GM21825 (cell line): Measurements from ENCODE around the gene PKIB.
A peak's percentile ranks its signal among the peaks of the same experiment; 100 is the strongest.
"Not testable (repeated sequence)": the region's sequence is repeated elsewhere in the genome, so short reads cannot be mapped to it uniquely, and the experiment has no call there.

Experiments
- ATAC-seq: cut with Tn5 transposase; IDR thresholded peaks from one replicate; pipeline ENCODE4 v1.9.1; 2021; ENCODE audit warnings: mild to moderate bottlenecking, moderate library complexity; ENCODE audit not compliant: unreplicated experiment

PKIB gene

DNA sequence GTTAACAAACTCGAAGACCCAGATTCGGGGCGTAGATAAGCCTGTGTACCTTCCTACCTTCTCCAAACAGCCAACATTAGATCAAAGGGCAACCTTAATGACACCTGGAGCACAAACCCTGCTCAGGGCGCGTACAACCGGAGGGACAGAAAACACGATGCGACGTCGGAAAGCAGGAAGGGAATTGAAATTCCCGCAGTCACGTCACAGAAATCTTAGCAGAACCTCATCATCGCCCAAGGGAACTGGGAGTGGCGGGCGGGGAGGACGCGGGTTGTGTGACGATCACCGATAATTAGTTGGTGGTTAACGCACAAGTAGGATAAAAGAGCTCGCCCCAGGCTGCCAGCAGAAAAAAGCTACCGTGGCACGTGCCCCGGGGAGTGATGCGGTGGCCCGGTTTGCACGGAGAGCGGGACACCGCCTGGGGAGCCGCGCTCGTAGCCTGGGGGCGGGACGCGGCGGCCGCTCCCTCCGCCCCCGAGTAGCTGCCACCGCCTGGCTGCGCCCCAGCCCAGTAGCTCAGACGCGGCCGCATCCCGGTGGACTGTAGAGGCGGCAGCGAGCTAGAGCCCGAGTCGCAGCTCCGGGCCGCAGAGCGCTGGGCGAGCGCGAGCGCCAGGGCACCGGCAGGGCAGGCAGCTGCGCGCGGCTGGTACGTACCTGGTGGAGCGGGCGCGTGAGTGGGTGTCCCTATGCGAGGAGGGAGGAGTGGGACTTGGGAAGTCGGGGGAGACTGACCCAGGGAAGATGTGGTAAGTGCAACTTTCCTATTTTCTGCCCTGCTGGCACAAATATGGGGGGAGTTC lies at the start of gene PKIB:
Gene PKIB (plus strand): TSS at position 525 of the 809 bp plus-strand sequence. CDS start 107,390 bp downstream, outside the sequence.
- peak; percentile 98 for ATAC-seq

GRCh38 chr6:122563364-122564052 lies 46.7 kb upstream of the PKIB start:
- no peak for ATAC-seq

DNA sequence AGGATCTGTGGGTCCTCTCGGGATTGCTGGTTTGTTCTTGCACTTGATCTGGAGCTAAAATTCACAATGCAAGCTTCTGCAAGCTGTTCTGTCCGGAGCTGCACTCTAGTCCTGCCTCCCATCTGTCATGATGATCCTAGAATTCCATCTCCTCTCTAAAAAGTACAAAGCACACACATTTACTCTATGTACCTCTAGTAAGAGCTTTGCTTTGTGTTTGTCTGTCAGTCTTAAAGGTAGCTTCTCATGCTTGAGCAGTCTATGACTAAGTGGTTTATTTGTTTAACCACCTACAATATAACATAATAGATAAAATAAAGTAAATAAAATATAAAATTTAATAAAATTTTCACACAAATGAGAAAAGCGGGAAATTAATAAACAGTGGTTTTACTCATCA lies 46.0 kb upstream of the PKIB start:
- ATAC-seq: no peak

GRCh38 chr6:122565708-122566107 lies 44.5 kb upstream of the PKIB start:
- no peak for ATAC-seq

DNA sequence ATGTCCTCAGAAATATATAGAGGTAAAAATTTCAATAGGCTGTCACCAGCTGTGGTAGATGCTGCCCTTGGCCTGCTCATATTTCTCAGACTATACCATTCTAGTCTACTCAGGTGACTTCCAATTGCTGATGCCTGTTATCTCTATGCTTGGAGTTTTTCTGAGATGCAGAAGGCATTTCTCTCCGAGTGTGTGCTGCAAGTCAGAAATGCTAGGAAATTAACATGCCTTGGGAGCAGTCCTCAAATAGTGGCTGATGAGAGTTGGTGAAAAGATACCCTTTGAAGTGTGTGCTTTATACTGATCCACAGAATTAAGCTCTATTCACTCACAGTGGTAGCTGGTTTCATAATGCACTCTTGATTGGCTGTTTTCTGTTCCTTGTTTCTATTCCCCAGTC lies 43.2 kb upstream of the PKIB start:
- ATAC-seq: no peak

GRCh38 chr6:122568350-122568749 lies 41.9 kb upstream of the PKIB start:
- no peak for ATAC-seq

DNA sequence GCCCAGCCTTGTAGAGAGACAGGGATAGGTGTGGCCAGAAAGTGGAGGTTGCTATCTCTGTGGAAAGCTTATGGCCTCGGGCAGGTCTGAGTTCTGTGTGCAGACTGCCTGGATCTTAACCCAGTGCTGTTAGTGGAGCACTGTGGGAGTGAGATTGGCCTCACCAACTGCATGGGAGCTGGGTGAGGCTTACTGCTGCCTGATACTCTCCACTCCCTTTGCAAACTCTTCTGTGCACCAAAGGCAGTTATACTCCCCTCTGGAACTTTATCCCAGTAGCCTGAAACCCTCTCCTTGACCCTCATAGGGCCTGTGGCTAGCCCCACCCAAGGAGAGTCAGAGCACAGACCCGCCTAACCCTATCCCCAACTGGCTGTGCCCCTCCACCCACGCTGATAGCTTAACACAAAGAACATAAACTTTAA lies 41.4 kb upstream of the PKIB start:
- no peak for ATAC-seq

GRCh38 chr6:122569230-122569771 lies 40.9 kb upstream of the PKIB start:
- ATAC-seq: no peak

DNA sequence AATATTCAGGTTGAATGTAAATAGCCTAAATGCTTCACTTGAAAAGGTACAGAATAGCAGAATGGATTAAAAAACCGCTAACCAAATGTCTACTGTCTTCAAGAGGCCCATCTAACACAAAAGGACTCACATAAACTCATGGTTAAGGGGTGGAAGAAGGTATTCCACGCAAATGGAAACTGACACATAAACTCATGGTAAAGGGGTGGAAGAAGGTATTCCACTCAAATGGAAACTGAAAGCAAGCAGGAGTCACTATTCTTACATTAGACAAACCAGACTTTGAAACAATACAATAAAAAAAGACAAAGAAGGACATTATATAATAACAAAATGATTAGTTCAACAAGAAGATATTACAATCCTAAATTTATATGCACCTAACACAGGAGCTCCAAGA lies 38.3 kb upstream of the PKIB start:
- ATAC-seq: no peak

GRCh38 chr6:122576888-122577287 lies 33.3 kb upstream of the PKIB start:
- no peak for ATAC-seq

- ATAC-seq: no peak
Measured at GRCh38 chr6:122578961-122579360, 31.2 kb upstream of the PKIB start.

DNA sequence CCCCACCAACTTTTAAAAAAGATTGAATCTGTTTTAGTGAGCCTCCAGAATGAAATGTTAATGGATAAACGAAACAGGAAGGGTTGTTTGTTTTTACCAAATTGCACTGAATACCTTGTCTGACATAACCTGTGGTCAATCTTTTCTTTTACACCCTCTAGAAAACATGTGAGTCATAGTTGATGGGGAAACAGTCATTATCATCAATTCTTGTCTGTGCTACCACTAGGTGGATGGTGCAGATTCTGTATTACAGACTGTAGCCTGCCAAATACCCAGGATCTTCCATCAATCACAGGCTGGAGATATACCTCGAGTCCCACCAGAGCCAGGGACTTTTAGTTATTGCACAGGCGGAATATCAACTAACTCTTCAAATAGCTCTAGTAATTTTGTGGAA lies 29.5 kb upstream of the PKIB start:
- no peak for ATAC-seq

DNA sequence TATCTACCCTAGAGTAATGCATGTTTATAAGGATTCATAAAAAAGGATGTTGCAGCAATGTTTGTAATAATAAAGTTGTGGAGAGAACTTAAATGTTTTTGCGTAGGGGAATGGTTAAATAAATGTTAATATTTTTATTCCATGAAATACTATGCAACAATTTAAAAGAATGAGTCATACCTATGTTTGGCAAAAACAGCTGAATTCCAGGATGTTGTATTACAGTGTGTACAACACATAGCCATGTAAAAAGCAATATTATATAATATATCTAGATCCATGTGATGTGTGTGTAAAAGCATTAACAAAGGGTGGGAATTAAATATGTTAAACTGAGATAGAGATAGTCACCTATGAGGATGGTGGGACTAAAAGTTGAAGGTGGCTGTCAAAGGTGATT lies 21.1 kb upstream of the PKIB start:
- no peak for ATAC-seq

DNA sequence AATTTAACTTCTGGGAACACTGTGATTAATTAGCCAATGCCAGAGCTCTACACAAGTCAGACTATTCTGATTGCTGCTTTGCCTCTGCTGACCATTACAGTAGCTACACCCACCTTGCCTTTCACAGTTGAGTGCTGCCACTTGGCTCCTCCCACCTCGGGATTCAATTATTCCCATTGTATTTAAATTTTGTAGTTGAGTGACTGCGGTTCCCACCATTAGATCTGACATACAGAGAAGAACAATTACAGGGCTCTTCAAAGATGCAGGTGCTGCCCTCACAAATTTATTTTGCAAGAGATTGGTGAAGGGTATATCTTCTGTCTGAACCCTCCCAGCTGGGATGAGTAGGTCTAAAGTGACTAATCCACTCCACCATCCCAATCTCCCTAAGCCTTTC lies 11.9 kb upstream of the PKIB start:
- ATAC-seq: not testable (repeated sequence)

DNA sequence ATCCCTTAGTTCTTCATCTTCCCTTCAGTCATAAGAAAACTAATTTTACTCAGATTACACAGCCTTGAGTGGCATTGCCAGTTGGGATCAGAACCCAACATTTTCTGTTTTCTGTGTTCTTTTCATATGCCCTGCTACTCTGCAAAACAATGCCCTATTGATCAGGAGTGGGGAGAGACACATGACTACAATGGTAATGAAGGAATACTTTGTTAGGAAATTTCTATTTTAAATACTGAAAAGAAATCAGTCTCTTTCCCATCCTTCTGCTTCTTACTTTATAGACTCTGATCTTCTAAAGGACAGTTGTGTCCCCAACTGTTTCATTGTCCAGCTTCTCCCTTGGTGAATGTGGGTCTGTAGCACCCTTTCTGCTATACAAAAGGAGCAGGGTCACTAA lies 5.5 kb upstream of the PKIB start:
- ATAC-seq: no peak

DNA sequence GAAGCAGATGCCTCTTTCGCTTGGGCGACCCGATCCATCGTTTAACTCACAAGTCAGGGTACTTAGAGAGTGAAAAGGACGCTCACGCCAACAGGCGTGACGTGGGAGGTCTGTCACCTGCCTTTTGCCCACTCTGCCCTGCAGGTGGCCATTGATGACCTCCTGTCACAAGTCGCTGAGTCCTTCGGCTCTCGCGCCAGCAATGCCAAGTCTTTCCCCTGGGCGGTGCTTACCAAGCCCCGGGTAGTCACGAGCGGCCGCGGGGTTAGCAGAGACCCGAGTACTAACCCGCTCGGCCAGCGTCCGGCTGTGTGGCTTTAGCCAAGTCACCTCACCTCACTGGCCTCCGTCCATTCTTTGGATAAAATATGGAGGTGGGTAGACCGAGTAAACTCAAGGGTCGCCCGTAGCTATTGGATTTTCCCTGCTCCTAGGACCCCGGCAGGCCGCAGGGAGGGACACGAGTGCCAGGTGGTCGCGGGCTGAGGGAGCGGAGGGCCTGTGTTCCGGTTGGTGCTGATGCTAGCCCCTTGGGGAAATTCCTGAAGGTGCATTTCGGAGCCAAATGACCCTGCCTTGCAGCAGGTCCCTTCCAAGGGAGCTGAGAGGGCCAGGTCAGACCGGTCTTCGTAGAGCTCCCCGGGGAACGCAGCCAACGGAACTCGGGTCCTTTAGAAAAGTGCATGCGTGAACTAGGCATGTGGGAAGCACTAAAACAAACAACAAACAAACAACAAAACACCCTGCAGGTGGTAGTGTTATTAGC lies 668 bp downstream of the PKIB start:
- peak; percentile 18 for ATAC-seq

- ATAC-seq: no peak
Measured at GRCh38 chr6:122612838-122613237, 2.6 kb downstream of the PKIB start.

DNA sequence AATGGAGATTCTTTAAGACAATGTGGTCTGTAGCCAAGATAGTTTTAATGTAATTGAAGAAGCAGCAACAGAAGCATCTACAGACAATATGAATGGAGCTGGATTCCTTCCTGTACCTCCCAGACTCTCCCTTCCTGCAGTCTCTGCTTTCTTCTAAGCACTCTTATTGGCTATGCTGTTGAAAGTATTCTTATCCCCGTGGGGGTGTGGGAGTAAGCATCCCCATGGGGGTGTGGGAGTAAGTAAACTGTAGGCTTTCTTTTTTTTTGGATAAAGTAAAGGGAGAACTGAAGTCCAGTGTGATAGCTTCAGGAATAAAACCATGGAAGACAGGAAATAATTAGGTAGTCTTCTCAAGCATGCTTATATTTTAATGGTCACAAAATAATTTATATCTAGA lies 4.1 kb downstream of the PKIB start:
- ATAC-seq: no peak

GRCh38 chr6:122615409-122615808 lies 5.2 kb downstream of the PKIB start:
- ATAC-seq: no peak

- no peak for ATAC-seq
Measured at GRCh38 chr6:122616877-122617276, 6.7 kb downstream of the PKIB start.

- no peak for ATAC-seq
Measured at GRCh38 chr6:122619309-122619708, 9.1 kb downstream of the PKIB start.
